H54 (cell line): ENCODE measurements around the gene ROGDI.

Source experiments
- DNase-seq: peaks from one replicate; pipeline ENCODE4 v3.0.0; 2011; ENCODE audit warnings: low spot score, mixed read lengths; ENCODE audit not compliant: insufficient read length
- FAIRE-seq: peaks from 3 replicates; lab custom pipeline; 2011; peaks lifted over from hg19 to GRCh38; lab: Jason Lieb, UNC
- POLR2A ChIP-seq: IDR thresholded peaks from 2 replicates; pipeline ENCODE4 v1.6.1; 2011; ENCODE audit warnings: low read depth, mild to moderate bottlenecking, low read length

The ROGDI gene

GRCh38 chr16:4828567-4829321, 26.3 kb upstream of the ROGDI start:
- FAIRE-seq (no peak), DNase-seq (no peak)
- TF ChIP-seq POLR2A = no peak

GRCh38 chr16:4826980-4827379, 24.5 kb upstream of the ROGDI start:
- no peak for DNase-seq
- no peak for TF ChIP-seq POLR2A
- FAIRE-seq = no peak

GRCh38 chr16:4826526-4826925, 24.1 kb upstream of the ROGDI start:
- no peak for TF ChIP-seq POLR2A
- FAIRE-seq = no peak
- no peak for DNase-seq

- no peak for TF ChIP-seq POLR2A
- DNase-seq (no peak), FAIRE-seq (no peak)
These were observed 22.8 kb upstream of the ROGDI start for GRCh38 chr16:4825196-4825595.

GRCh38 chr16:4820652-4821051, 18.2 kb upstream of the ROGDI start:
- DNase-seq (no peak), FAIRE-seq (no peak)
- TF ChIP-seq POLR2A = no peak

- FAIRE-seq = no peak
- DNase-seq = no peak
- no peak for TF ChIP-seq POLR2A
These were observed 12.2 kb upstream of the ROGDI start for GRCh38 chr16:4814542-4815173.

- no peak for DNase-seq
- FAIRE-seq = no peak
- no peak for TF ChIP-seq POLR2A
These were observed 11.6 kb upstream of the ROGDI start for GRCh38 chr16:4814046-4814445.

- TF ChIP-seq POLR2A = no peak
- FAIRE-seq = no peak
- DNase-seq = no peak
These were observed 11.0 kb upstream of the ROGDI start for GRCh38 chr16:4813251-4814003.

GRCh38 chr16:4811773-4812172, 9.3 kb upstream of the ROGDI start:
- TF ChIP-seq POLR2A = no peak
- DNase-seq = no peak
- FAIRE-seq = no peak

- DNase-seq = no peak
- no peak for FAIRE-seq
- TF ChIP-seq POLR2A = no peak
These were observed 8.8 kb upstream of the ROGDI start for GRCh38 chr16:4811242-4811641.

- DNase-seq (no peak), FAIRE-seq (no peak)
- no peak for TF ChIP-seq POLR2A
These were observed 3.8 kb upstream of the ROGDI start for GRCh38 chr16:4806280-4806679.

GRCh38 chr16:4805231-4805630, 2.8 kb upstream of the ROGDI start:
- no peak for DNase-seq
- FAIRE-seq = no peak
- no peak for TF ChIP-seq POLR2A

- FAIRE-seq (no peak), DNase-seq (no peak)
- TF ChIP-seq POLR2A = no peak
These were observed 1.7 kb upstream of the ROGDI start for GRCh38 chr16:4803898-4804762.

GRCh38 chr16:4803401-4803844, 990 bp upstream of the ROGDI start:
- no peak for FAIRE-seq
- TF ChIP-seq POLR2A = no peak
- DNase-seq = no peak
